HepG2 (cell line): ENCODE data around the gene MRPL54. TPM values are rescaled to one million over a fixed set of nuclear protein-coding genes. Genes with fewer than 3 reads are reported as not detected.

Source experiments
- ATAC-seq: fragments of 200-7000 bp; cut with Tn5 transposase; 3 replicates; pipeline ENCODE4 v1.9.1; 2020; ENCODE audit warnings: mild to moderate bottlenecking, moderate library complexity
- BruUV-seq: library from RNA; stranded (reverse); fragments of 400-500 nt; replicated peaks from 2 replicates; lab custom pipeline; 2021; lab: Mats Ljungman, UMichigan
- CTCF ChIA-PET: fragments of 300-600 bp; formaldehyde crosslinking; extraction: SDS; loops from one replicate; lab custom pipeline; 2021; ENCODE audit warnings: low total read pairs, inconsistent platforms, low intra/inter-chr PET ratio; lab: Yijun Ruan, JAX
- POLR2A ChIA-PET: fragments of 350-600 bp; sonication (Branson Sonifier 250); formaldehyde crosslinking; loops from one replicate; lab custom pipeline; 2020; ENCODE audit warnings: antibody characterized with exemption, inconsistent platforms; lab: Yijun Ruan, JAX
- DNase-seq: peaks from one replicate; pipeline ENCODE4 v3.0.0-alpha.2; 2015; ENCODE audit warnings: low spot score
- FAIRE-seq: peaks from 3 replicates; lab custom pipeline; 2011; peaks lifted over from hg19 to GRCh38; lab: Jason Lieb, UNC
- H2AFZ ChIP-seq: one replicate; pipeline ENCODE4 v1.6.1; 2011; ENCODE audit warnings: low read length, inconsistent platforms
- H3K27ac ChIP-seq: fragments of 300-600 bp; 3 replicates; pipeline ENCODE4 v1.8.0; 2011; ENCODE audit warnings: mixed run types, mild to moderate bottlenecking, mixed read lengths, low read length, inconsistent platforms; ENCODE audit not compliant: insufficient read depth; ENCODE audit errors: extremely low read length
- H3K27me3 ChIP-seq, 2 experiments: fragments of 200-600 bp in 1 of 2; 2 replicates in 1 of 2; 3 replicates in 1 of 2; pipeline versions ENCODE4 v1.6.0 to v1.8.0; 2011; ENCODE audit warnings: low read length in 2 of 2, mild to moderate bottlenecking in 2 of 2, moderate library complexity in 2 of 2, inconsistent platforms in 1 of 2; ENCODE audit not compliant: insufficient read depth in 2 of 2, control insufficient read depth in 1 of 2
- H3K36me3 ChIP-seq, 2 experiments: fragments of 200-600 bp in 1 of 2; replicated peaks in 1 of 2; 2 replicates in 1 of 2; 3 replicates in 1 of 2; pipeline versions ENCODE4 v1.5.1 to v1.8.0; 2011; ENCODE audit warnings: low read length in 2 of 2, inconsistent platforms in 1 of 2; ENCODE audit not compliant: insufficient read depth in 2 of 2, control insufficient read depth in 1 of 2
- H3K4me1 ChIP-seq: 2 replicates; pipeline ENCODE4 v1.5.1; 2012; ENCODE audit warnings: low read length, inconsistent platforms; ENCODE audit not compliant: insufficient read depth
- H3K4me2 ChIP-seq: 2 replicates; pipeline ENCODE4 v1.6.0; 2011; ENCODE audit warnings: low read depth, low read length, inconsistent platforms
- H3K4me3 ChIP-seq, 3 experiments: fragments of 200-600 bp in 1 of 3; sonication (generic), shearing (Covaris generic) in 1 of 3; replicated peaks in 1 of 3; 2 replicates each; pipeline ENCODE4 v1.5.1; 2011 to 2016; ENCODE audit warnings: low read length in 3 of 3, inconsistent platforms in 2 of 3, low read depth in 2 of 3, mild to moderate bottlenecking in 2 of 3, control low read depth in 1 of 3, mixed read lengths in 1 of 3; ENCODE audit not compliant: insufficient read depth in 1 of 3
- H3K79me2 ChIP-seq: one replicate; pipeline ENCODE4 v1.6.1; 2011; ENCODE audit warnings: low read length, inconsistent platforms; ENCODE audit not compliant: insufficient read depth
- H3K9ac ChIP-seq: 2 replicates; pipeline ENCODE4 v1.6.0; 2011; ENCODE audit warnings: mild to moderate bottlenecking, low read depth, low read length, inconsistent platforms; ENCODE audit not compliant: insufficient read depth
- H3K9me3 ChIP-seq: 2 replicates; pipeline ENCODE4 v1.5.1; 2012; ENCODE audit warnings: mild to moderate bottlenecking, low read length
- H4K20me1 ChIP-seq: 2 replicates; pipeline ENCODE4 v1.6.0; 2011; ENCODE audit warnings: inconsistent platforms, mild to moderate bottlenecking, low read length, moderate library complexity; ENCODE audit not compliant: insufficient read depth
- HNRNPL ChIP-seq: fragments of 200-400 bp; formaldehyde crosslinking; IDR thresholded peaks from 2 replicates; pipeline ENCODE4 v1.6.1; 2017; ENCODE audit warnings: mild to moderate bottlenecking, low read depth, low read length
- KDM5A ChIP-seq: fragments of 200-600 bp; sonication (generic); IDR thresholded peaks from 2 replicates; pipeline ENCODE4 v1.7.0; 2018; ENCODE audit warnings: antibody characterized with exemption, mild to moderate bottlenecking, low read length, borderline replicate concordance
- PRMT3 ChIP-seq: sonication (generic); formaldehyde crosslinking; IDR thresholded peaks from 2 replicates; pipeline ENCODE4 v1.8.1; 2022; ENCODE audit warnings: low read depth, mild to moderate bottlenecking, moderate library complexity, missing genetic modification reagents, borderline replicate concordance
- RXRA ChIP-seq: sonication (generic); formaldehyde crosslinking; IDR thresholded peaks from 2 replicates; pipeline ENCODE4 v1.5.1; 2020; ENCODE audit warnings: missing genetic modification reagents
- ZBTB7B ChIP-seq: sonication (generic); formaldehyde crosslinking; IDR thresholded peaks from 2 replicates; pipeline ENCODE4 v1.4.0; 2020; ENCODE audit warnings: missing genetic modification reagents
- ZMYM3 ChIP-seq: sonication (generic); formaldehyde crosslinking; IDR thresholded peaks from 2 replicates; pipeline ENCODE4 v1.5.1; 2020; ENCODE audit warnings: mild to moderate bottlenecking, missing genetic modification reagents
- ZNF274 ChIP-seq: sonication (generic); formaldehyde crosslinking; IDR thresholded peaks from 2 replicates; pipeline ENCODE4 v1.5.1; 2020; ENCODE audit warnings: mild to moderate bottlenecking, missing genetic modification reagents
- ZNF629 ChIP-seq: sonication (generic); formaldehyde crosslinking; conservative IDR thresholded peaks from 2 replicates; pipeline ENCODE4 v1.5.0; 2020; ENCODE audit warnings: missing genetic modification reagents
- ZNF768 ChIP-seq: sonication (generic); formaldehyde crosslinking; IDR thresholded peaks from 2 replicates; pipeline ENCODE4 v1.4.0; 2020; ENCODE audit warnings: missing genetic modification reagents
- whole genome bisulfite sequencing: methylation state at CpG from one replicate; pipeline ENCODE4 v1.1.6; 2017; ENCODE audit warnings: low lambda C conversion rate; 5-methylcytosine and 5-hydroxymethylcytosine counted together
- in situ Hi-C: cut with HindIII; loops from 2 replicates; pipeline ENCODE4 v1.10.0; 2017; ENCODE audit warnings: low pct_unique_long_range_greater_than_20kb; ENCODE audit not compliant: extremely low pct_ligation_motif_present
- intact Hi-C: fragments of 100-400 bp; cut with micrococcal nuclease; formaldehyde crosslinking; loops from one replicate; pipeline ENCODE4 v1.10.0; 2022; ENCODE audit not compliant: unreplicated experiment
- polyA plus RNA-seq, 8 experiments: library from polyadenylated mRNA; depleted of rRNA in 3 of 8; stranded (reverse) in 7 of 8; unstranded in 1 of 8; fragments of >200 nt; fragmentation: Illumina TruSeq in 4 of 8; extraction: Trizol in 4 of 8; gene quantifications; 2 replicates each; pipeline versions ENCODE4 v1.2.1 to v1.2.3, GENCODE V29; 2011 to 2016; ENCODE audit warnings: low read depth in 4 of 8, missing spikeins in 1 of 8, mixed read lengths in 1 of 8; ENCODE audit not compliant: insufficient read depth in 1 of 8
- total RNA-seq, 5 experiments: library from RNA; depleted of rRNA; stranded (reverse); fragments of >200 nt; fragmentation: Illumina TruSeq; extraction: Trizol; gene quantifications; 2 replicates each; pipeline ENCODE4 v1.2.3, GENCODE V29; 2016; ENCODE audit warnings: low read depth in 1 of 5
- TF ChIP-seq, protein P1 (sequence below): sonication (generic); formaldehyde crosslinking; IDR thresholded peaks from 2 replicates; pipeline ENCODE4 v1.5.0; 2020; ENCODE audit warnings: mild to moderate bottlenecking, missing genetic modification reagents
- TF ChIP-seq, protein P2 (sequence below): sonication (generic); formaldehyde crosslinking; IDR thresholded peaks from 2 replicates; pipeline ENCODE4 v1.8.0; 2022; ENCODE audit warnings: mild to moderate bottlenecking, missing genetic modification reagents, borderline replicate concordance
- TF ChIP-seq, protein P3 (sequence below): sonication (generic); formaldehyde crosslinking; IDR thresholded peaks from 2 replicates; pipeline ENCODE4 v1.8.1; 2023; ENCODE audit warnings: mild to moderate bottlenecking, missing genetic modification reagents
- TF ChIP-seq, protein P4 (sequence below): sonication (generic); formaldehyde crosslinking; IDR thresholded peaks from 2 replicates; pipeline ENCODE4 v1.8.0; 2022; ENCODE audit warnings: missing genetic modification reagents, low read depth, mild to moderate bottlenecking, borderline replicate concordance

MRPL54 gene
- total and polyA plus RNA-seq, 2 of the 13 experiments (the other 11 are each of a cell fraction or from before 2014, with no cell fraction given), result 36.8 to 66.9 TPM

DNA sequence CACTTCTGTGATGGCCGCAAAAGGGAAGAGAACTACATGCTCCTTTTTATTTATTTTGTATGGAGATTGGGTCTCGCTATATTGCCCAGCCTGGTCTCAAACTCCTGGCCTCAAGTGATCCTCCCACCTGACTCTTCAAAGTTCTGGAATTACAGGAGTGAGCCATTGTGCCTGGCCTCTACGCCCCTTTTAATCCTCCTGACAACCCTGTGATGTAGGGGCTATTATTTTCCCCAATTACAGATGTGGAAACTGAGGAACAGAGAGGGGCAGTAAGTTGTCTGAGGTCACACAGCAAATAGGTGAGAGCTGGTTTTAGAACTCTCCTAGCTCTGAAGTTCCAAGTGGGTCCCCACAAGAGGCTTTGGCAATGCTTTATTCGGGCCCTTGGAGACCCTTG is 42.6 kb upstream of the MRPL54 start:
- Histone ChIP-seq H3K79me2 (no peaks in the 10 kb centered on the region), H3K9me3 (no peaks in the 10 kb centered on the region), H3K27me3 (no peaks in the 10 kb centered on the region; a peak in 1 of 5 replicates), H3K36me3 (no peaks in the 10 kb centered on the region), H3K4me3 (no peak overlapping the region), H3K4me1 (peaks cover 23% of the 10 kb centered on the region), H4K20me1 (no peaks in the 10 kb centered on the region), H3K27ac (peak overlapping the region; percentile 7), H3K4me2 (peak overlapping the region; percentile 37; the same call in 1 of the 2 replicates), H3K9ac (no peak overlapping the region; the same call in 1 of the 2 replicates), H2AFZ (no peak overlapping the region)
- intact Hi-C loops, result no loop called here
- CTCF ChIA-PET, result no interaction called here
- DNase-seq, result no peak
- in situ Hi-C loops, result no loop called here
- BruUV-seq, result no TSS peak
- POLR2A ChIA-PET, result interaction anchor here (1.4 kb wide), 1 partner anchor 11 kb away, joined by 4 read pairs; no protein-coding TSS in a partner anchor
- no peak for TF ChIP-seq PRMT3 (CRISPR knock-in tag)
- TF ChIP-seq ZNF629 (CRISPR knock-in tag), result 0 out of 2 replicates have a peak, but pooled peaks have one; percentile 11
- peak; percentile 92; the same call in 1 of the 2 replicates for TF ChIP-seq ZNF768 (CRISPR knock-in tag)
- peak; percentile 84 for TF ChIP-seq ZMYM3 (CRISPR knock-in tag)
- TF ChIP-seq ZNF274, result no peak
- no peak for TF ChIP-seq KDM5A
- no peak for ATAC-seq
- FAIRE-seq, result no peak
- 97% methylated on average over 4 of the region's 4 CpGs for WGBS

DNA sequence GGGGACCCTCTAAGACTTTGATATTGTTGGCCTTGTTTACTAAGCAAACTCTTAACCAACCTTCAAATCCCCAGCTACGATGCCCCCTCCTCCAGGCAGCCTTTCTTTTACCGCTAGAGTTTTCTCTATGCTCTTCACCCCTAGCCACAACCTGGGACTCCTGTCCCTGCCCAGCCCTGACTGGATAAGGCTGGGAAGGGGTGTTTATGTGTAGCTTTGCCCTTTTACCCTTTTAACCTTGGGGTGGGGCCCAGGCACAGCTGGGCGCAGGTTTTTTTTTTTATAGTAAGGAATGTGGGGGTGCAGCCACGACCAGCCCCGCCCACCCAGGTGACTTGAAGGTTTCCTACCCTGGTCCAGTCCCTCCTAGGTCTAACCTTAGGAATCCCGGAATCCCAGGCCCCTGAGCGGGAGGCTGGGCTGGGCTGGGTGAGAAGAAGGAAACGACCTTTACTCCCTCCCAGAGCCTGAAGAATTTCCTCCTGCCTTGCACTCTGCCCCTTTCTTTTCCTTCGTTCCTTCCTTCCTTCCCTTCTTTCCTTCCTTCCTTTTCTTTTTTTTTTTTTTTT is 42.0 kb upstream of the MRPL54 start:
- DNase-seq, result no peak
- Histone ChIP-seq H4K20me1 (no peaks in the 10 kb centered on the region), H3K27me3 (no peaks in the 10 kb centered on the region; a peak in 1 of 5 replicates), H3K79me2 (no peaks in the 10 kb centered on the region), H3K4me2 (peak overlapping the region; percentile 37; the same call in 1 of the 2 replicates), H2AFZ (no peak overlapping the region), H3K4me1 (peaks cover 23% of the 10 kb centered on the region), H3K4me3 (no peak overlapping the region), H3K27ac (peak overlapping the region; percentile 7), H3K9ac (no peak overlapping the region; the same call in 1 of the 2 replicates), H3K9me3 (no peaks in the 10 kb centered on the region), H3K36me3 (no peaks in the 10 kb centered on the region)
- BruUV-seq, result no TSS peak
- in situ Hi-C loops (no loop called here), intact Hi-C loops (no loop called here)
- 17% methylated on average over 9 of the region's 9 CpGs for WGBS
- ChIA-PET POLR2A (interaction anchor here (1.4 kb wide), 1 partner anchor 12 kb away, joined by 4 read pairs; no protein-coding TSS in a partner anchor), CTCF (no interaction called here)
- no peak for FAIRE-seq
- peak; percentile 59 for ATAC-seq
- peak; percentile 29; the same call in 1 of the 2 replicates for TF ChIP-seq RXRA (CRISPR knock-in tag)
- no peak for TF ChIP-seq ZBTB7B (CRISPR knock-in tag)
- TF ChIP-seq, protein P1, sequence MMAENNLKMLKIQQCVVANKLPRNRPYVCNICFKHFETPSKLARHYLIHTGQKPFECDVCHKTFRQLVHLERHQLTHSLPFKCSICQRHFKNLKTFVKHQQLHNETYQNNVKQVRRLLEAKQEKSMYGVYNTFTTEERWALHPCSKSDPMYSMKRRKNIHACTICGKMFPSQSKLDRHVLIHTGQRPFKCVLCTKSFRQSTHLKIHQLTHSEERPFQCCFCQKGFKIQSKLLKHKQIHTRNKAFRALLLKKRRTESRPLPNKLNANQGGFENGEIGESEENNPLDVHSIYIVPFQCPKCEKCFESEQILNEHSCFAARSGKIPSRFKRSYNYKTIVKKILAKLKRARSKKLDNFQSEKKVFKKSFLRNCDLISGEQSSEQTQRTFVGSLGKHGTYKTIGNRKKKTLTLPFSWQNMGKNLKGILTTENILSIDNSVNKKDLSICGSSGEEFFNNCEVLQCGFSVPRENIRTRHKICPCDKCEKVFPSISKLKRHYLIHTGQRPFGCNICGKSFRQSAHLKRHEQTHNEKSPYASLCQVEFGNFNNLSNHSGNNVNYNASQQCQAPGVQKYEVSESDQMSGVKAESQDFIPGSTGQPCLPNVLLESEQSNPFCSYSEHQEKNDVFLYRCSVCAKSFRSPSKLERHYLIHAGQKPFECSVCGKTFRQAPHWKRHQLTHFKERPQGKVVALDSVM (CRISPR knock-in tag), result no peak
- TF ChIP-seq, protein P2, sequence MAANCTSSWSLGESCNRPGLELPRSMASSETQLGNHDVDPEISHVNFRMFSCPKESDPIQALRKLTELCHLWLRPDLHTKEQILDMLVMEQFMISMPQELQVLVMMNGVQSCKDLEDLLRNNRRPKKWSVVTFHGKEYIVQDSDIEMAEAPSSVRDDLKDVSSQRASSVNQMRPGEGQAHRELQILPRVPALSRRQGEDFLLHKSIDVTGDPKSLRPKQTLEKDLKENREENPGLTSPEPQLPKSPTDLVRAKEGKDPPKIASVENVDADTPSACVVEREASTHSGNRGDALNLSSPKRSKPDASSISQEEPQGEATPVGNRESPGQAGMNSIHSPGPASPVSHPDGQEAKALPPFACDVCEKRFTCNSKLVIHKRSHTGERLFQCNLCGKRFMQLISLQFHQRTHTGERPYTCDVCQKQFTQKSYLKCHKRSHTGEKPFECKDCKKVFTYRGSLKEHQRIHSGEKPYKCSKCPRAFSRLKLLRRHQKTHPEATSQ (CRISPR knock-in tag), result no peak
- TF ChIP-seq, protein P3, sequence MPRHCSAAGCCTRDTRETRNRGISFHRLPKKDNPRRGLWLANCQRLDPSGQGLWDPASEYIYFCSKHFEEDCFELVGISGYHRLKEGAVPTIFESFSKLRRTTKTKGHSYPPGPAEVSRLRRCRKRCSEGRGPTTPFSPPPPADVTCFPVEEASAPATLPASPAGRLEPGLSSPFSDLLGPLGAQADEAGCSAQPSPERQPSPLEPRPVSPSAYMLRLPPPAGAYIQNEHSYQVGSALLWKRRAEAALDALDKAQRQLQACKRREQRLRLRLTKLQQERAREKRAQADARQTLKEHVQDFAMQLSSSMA (CRISPR knock-in tag), result no peak
- TF ChIP-seq, protein P4, sequence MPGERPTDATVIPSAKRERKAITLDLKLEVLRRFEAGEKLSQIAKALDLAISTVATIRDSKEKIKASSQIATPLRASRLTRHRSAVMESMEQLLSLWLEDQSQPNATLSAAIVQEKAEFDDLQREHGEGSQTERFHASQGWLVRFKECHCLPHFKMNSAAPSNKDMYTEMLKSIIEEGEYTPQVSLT (CRISPR knock-in tag), result no peak
- TF ChIP-seq HNRNPL, result no peak
